MCF 10A (cell line): ENCODE data around the gene WNT9A. TPM values are rescaled to one million over a fixed set of nuclear protein-coding genes. Genes with fewer than 3 reads are reported as not detected.
"Not testable (repeated sequence)": the region's sequence is repeated elsewhere in the genome, so short reads cannot be mapped to it uniquely, and the experiment has no call there.

Source experiments
- BruUV-seq: library from RNA; stranded (reverse); fragments of 400-500 nt; replicated peaks from 2 replicates; lab custom pipeline; 2021; lab: Mats Ljungman, UMichigan
- CTCF ChIA-PET: fragments of 300-600 bp; sonication (Branson Sonifier 250); formaldehyde crosslinking; extraction: SDS; loops from one replicate; lab custom pipeline; 2021; ENCODE audit warnings: antibody characterized with exemption, inconsistent platforms; lab: Yijun Ruan, JAX
- POLR2A ChIA-PET: fragments of 300-600, 350-650 bp; sonication (Branson Sonifier 250); formaldehyde crosslinking; extraction: SDS; loops from one replicate; lab custom pipeline; 2020; ENCODE audit warnings: antibody characterized with exemption, inconsistent platforms; lab: Yijun Ruan, JAX
- DNase-seq: peaks from one replicate; pipeline ENCODE4 v3.0.0-alpha.2; 2018; ENCODE audit not compliant: unreplicated experiment
- H3K27ac Mint-ChIP-seq: one replicate; pipeline ENCODE4 v1.8.0; 2022; ENCODE audit warnings: mild to moderate bottlenecking, low read depth, mixed read lengths; ENCODE audit not compliant: unreplicated experiment
- H3K27me3 Mint-ChIP-seq: one replicate; pipeline ENCODE4 v1.8.0; 2022; ENCODE audit warnings: mixed read lengths; ENCODE audit not compliant: insufficient read depth, unreplicated experiment
- H3K36me3 Mint-ChIP-seq: one replicate; pipeline ENCODE4 v1.8.0; 2022; ENCODE audit warnings: mild to moderate bottlenecking, moderate library complexity, mixed read lengths; ENCODE audit not compliant: insufficient read depth, unreplicated experiment
- H3K4me1 Mint-ChIP-seq: one replicate; pipeline ENCODE4 v1.8.0; 2022; ENCODE audit warnings: mixed read lengths; ENCODE audit not compliant: insufficient read depth, unreplicated experiment
- H3K4me3 Mint-ChIP-seq: one replicate; pipeline ENCODE4 v1.8.0; 2022; ENCODE audit warnings: mild to moderate bottlenecking, moderate library complexity, mixed read lengths; ENCODE audit not compliant: unreplicated experiment
- H3K9me3 Mint-ChIP-seq: one replicate; pipeline ENCODE4 v1.8.0; 2022; ENCODE audit warnings: mixed read lengths; ENCODE audit not compliant: unreplicated experiment
- CTCF ChIP-seq: fragments of 200-600 bp; IDR thresholded peaks from one replicate; pipeline ENCODE4 v1.8.0; 2022; ENCODE audit warnings: antibody characterized with exemption, mild to moderate bottlenecking; ENCODE audit not compliant: unreplicated experiment
- intact Hi-C: fragments of 100-400 bp; cut with micrococcal nuclease; formaldehyde crosslinking; loops from 2 replicates; pipeline ENCODE4 v1.14.1; 2022
- total RNA-seq: library from RNA; stranded (reverse); gene quantifications from 2 replicates; pipeline ENCODE4 v1.2.3, GENCODE V29; 2022

Gene WNT9A
- total RNA-seq, 1 experiment from 2014 or later = 2.6 TPM

DNA sequence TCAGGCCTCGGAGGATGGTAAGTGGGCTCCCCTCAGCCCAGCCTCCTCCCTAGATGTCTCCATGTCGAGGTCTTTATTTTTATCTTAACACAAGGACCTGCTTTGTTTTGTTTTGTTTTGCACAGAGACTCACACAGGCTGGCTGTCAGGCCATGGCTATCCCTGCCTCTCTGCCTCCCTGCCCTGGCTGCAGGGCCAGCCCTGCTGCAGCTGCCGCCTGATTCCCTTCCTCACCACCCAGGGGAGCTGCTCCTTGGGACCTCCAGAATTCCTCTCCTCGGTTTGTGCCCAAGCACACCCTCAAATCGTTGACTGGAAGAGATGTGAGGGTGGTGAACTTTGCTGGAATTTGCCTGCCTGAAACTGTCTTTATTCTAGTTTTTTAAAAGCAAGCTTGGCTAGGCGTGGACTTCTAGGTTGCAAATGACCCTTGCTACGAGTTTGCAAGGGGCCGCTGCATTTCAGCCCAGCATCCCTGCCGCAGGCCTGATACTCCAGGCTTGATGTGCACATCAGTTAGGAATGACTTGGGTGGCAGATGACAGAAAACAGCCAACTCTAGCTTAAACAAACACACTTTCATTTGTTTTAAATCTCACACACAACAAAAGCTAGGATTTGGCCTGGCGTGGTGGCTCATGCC is 37.1 kb downstream of the WNT9A start:
- TF ChIP-seq CTCF = no peak
- no peaks in the 10 kb centered on the region for H3K9me3 Mint-ChIP-seq
- H3K4me1 Mint-ChIP-seq = peaks cover 9% of the 10 kb centered on the region
- ChIA-PET POLR2A (interaction anchor here (0.6 to 1.2 kb wide), 3 partner anchors 9 to 147 kb away, joined by 3 read pairs; no protein-coding TSS in a partner anchor), CTCF (interaction anchor here (0.6 to 0.9 kb wide), 3 partner anchors 61 to 148 kb away, joined by 3 to 6 read pairs (median 3); no protein-coding TSS in a partner anchor)
- H3K27me3 Mint-ChIP-seq = peaks cover 12% of the 10 kb centered on the region
- no TSS peak for BruUV-seq
- no peaks in the 10 kb centered on the region for H3K36me3 Mint-ChIP-seq
- intact Hi-C loops = no loop called here
- no peak for DNase-seq
- H3K4me3 Mint-ChIP-seq = no peak overlapping the region
- no peak overlapping the region for H3K27ac Mint-ChIP-seq

DNA sequence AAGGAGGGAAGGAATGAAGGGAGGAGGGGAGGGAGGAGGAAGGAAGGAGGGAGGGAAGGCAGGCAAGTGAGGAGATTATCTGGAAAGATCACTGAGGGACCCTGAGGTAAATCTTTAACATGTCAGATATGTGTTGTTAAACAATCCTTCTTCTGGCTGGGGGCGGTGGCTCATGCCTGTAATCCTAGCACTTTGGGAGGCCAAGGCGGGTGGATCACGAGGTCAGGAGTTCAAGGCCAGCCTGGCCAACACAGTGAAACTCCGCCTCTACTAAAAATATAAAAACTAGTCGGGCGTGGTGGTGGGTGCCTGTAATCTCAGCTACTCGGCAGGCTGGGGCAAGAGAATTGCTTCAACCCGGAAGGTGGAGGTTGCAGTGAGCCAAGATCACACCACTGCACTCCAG is 37.8 kb downstream of the WNT9A start:
- H3K4me1 Mint-ChIP-seq, H3K4me3 Mint-ChIP-seq, DNase-seq, BruUV-seq, H3K27ac Mint-ChIP-seq, intact Hi-C loops, H3K9me3 Mint-ChIP-seq, CTCF ChIA-PET, H3K36me3 Mint-ChIP-seq: not testable (repeated sequence)
- peaks cover 12% of the 10 kb centered on the region for H3K27me3 Mint-ChIP-seq
- POLR2A ChIA-PET = interaction anchor here (0.6 kb wide), 1 partner anchor 590 kb away, joined by 3 read pairs; no protein-coding TSS in a partner anchor

GRCh38 chr1:227909188-227909587 is 38.5 kb downstream of the WNT9A start:
- ChIA-PET CTCF (interaction anchor here (0.6 kb wide), 1 partner anchor 42 kb away, joined by 5 read pairs; no protein-coding TSS in a partner anchor), POLR2A (no interaction called here)
- no peak overlapping the region for H3K4me3 Mint-ChIP-seq
- DNase-seq = no peak
- BruUV-seq = no TSS peak
- intact Hi-C loops = no loop called here
- no peak overlapping the region for H3K27ac Mint-ChIP-seq
- H3K9me3 Mint-ChIP-seq = no peaks in the 10 kb centered on the region
- TF ChIP-seq CTCF = no peak
- H3K4me1 Mint-ChIP-seq = no peaks in the 10 kb centered on the region
- no peaks in the 10 kb centered on the region for H3K36me3 Mint-ChIP-seq
- H3K27me3 Mint-ChIP-seq = peaks cover 12% of the 10 kb centered on the region

DNA sequence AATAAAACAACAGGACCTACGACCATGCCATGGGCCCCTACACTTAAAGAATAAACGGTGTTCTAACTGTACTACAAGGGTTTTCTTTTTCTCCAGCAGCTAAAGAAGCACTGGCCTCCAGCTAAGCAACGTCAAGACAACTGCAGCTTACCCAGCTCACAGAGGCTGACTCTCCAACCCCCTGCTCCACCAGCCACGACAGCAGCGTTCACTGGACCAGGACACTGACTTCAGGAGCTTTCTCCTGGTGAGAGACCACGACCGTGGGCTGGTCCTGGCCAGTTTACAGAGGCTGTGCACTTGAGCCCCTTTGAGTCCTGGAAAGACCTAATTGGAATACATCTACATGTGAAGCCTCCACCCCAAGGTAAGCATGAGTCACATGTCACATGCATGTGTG is 39.4 kb downstream of the WNT9A start:
- ChIA-PET POLR2A (interaction anchor here (0.8 kb wide), 1 partner anchor 23 kb away, joined by 3 read pairs; no protein-coding TSS in a partner anchor), CTCF (no interaction called here)
- BruUV-seq = no TSS peak

More for the DNA sequence above, 39.4 kb downstream of the WNT9A start:
- H3K4me3 Mint-ChIP-seq = no peak overlapping the region
- H3K27ac Mint-ChIP-seq = no peak overlapping the region
- intact Hi-C loops = no loop called here
- no peaks in the 10 kb centered on the region for H3K9me3 Mint-ChIP-seq
- H3K27me3 Mint-ChIP-seq = peaks cover 12% of the 10 kb centered on the region
- H3K4me1 Mint-ChIP-seq = no peaks in the 10 kb centered on the region
- DNase-seq = no peak
- TF ChIP-seq CTCF = no peak
- no peaks in the 10 kb centered on the region for H3K36me3 Mint-ChIP-seq
